ENCODE data around the gene C22orf23.
A peak's percentile ranks its signal among the peaks of the same experiment; 100 is the strongest.

The C22orf23 gene

DNA sequence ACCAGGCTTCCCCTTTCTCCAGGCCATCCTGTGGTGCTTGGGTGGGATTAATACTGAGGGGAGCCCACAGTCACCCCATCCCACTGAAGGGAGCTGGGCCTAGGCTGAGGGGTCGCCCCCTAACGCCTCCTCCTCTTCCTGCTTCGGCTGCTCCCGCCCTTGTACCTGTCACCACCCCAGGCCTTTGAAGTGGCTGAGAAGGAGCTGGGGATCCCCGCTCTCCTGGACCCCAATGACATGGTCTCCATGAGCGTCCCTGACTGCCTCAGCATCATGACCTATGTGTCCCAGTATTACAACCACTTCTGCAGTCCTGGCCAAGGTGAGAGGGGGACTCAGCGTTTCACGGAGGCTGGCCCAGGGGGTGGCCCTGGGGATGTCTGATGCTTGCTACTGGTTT lies 41.2 kb downstream of the C22orf23 start:
- TF ChIP-seq ZNF274 (IDR thresholded peaks at IDR 0.05; ENCODE audit: low read depth, low read length) (no peak), SUZ12 (IDR thresholded peaks at IDR 0.05; ENCODE audit: extremely low read depth, insufficient read depth, insufficient read length) (no peak), YY1 (IDR thresholded peaks at IDR 0.05; ENCODE audit: insufficient read depth, insufficient read length) (no peak)
- peaks cover 49% of the 10 kb centered on the region for H3K36me3 ChIP-seq (ENCODE audit: insufficient read depth, insufficient read length, low read length)
- no peak for DNase-seq (ENCODE audit: low read depth, low spot score)
- H3K27me3 ChIP-seq (ENCODE audit: insufficient read depth, insufficient read length), result no peaks in the 10 kb centered on the region
- H3K4me3 ChIP-seq (ENCODE audit: insufficient read length, low read depth), result no peak overlapping the region
- no peaks in the 10 kb centered on the region for H3K9me3 ChIP-seq (ENCODE audit: insufficient read depth, low read length)
- no peak overlapping the region for H3K9ac ChIP-seq (ENCODE audit: insufficient read length, low read depth)
- H3K4me1 ChIP-seq (ENCODE audit: insufficient read depth, insufficient read length), result peaks cover 18% of the 10 kb centered on the region

GRCh38 chr22:37911697-37912096 lies 41.7 kb downstream of the C22orf23 start:
- Histone ChIP-seq H3K4me3 (ENCODE audit: insufficient read length, low read depth) (no peak overlapping the region), H3K27me3 (ENCODE audit: insufficient read depth, insufficient read length) (no peaks in the 10 kb centered on the region), H3K4me1 (ENCODE audit: insufficient read depth, insufficient read length) (peaks cover 18% of the 10 kb centered on the region), H3K9ac (ENCODE audit: insufficient read length, low read depth) (no peak overlapping the region), H3K36me3 (ENCODE audit: insufficient read depth, insufficient read length, low read length) (peaks cover 50% of the 10 kb centered on the region), H3K9me3 (ENCODE audit: insufficient read depth, low read length) (no peaks in the 10 kb centered on the region)
- TF ChIP-seq YY1 (IDR thresholded peaks at IDR 0.05; ENCODE audit: insufficient read depth, insufficient read length) (no peak), SUZ12 (IDR thresholded peaks at IDR 0.05; ENCODE audit: extremely low read depth, insufficient read depth, insufficient read length) (no peak), ZNF274 (IDR thresholded peaks at IDR 0.05; ENCODE audit: low read depth, low read length) (no peak)
- no peak for DNase-seq (ENCODE audit: low read depth, low spot score)

GRCh38 chr22:37910890-37911672 lies 42.3 kb downstream of the C22orf23 start:
- Histone ChIP-seq H3K9ac (ENCODE audit: insufficient read length, low read depth) (peak overlapping the region; percentile 50), H3K27me3 (ENCODE audit: insufficient read depth, insufficient read length) (no peaks in the 10 kb centered on the region), H3K9me3 (ENCODE audit: insufficient read depth, low read length) (no peaks in the 10 kb centered on the region), H3K36me3 (ENCODE audit: insufficient read depth, insufficient read length, low read length) (peaks cover 44% of the 10 kb centered on the region), H3K4me3 (ENCODE audit: insufficient read length, low read depth) (no peak overlapping the region), H3K4me1 (ENCODE audit: insufficient read depth, insufficient read length) (peaks cover 18% of the 10 kb centered on the region)
- no peak for DNase-seq (ENCODE audit: low read depth, low spot score)
- TF ChIP-seq ZNF274 (IDR thresholded peaks at IDR 0.05; ENCODE audit: low read depth, low read length) (no peak), SUZ12 (IDR thresholded peaks at IDR 0.05; ENCODE audit: extremely low read depth, insufficient read depth, insufficient read length) (no peak), YY1 (IDR thresholded peaks at IDR 0.05; ENCODE audit: insufficient read depth, insufficient read length) (no peak)

DNA sequence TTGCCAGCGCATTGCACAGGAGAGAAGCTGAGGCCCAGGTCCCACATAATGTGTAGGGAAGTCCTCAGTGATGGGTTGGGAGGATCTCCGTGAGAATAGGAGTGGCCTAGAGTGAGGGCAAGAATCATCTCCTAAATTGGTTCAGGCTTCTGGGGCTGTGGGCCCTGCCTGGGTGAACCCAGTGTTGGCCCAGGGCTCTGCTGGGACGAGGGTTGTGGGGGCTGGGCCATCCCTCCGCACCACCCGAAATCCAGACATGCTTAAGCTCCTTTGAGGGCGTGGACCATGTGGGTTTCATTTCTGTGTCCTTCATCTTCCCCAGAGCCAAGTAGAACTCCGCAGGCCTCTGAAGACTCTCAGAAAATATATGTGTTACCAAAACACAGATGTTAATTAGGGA lies 43.6 kb downstream of the C22orf23 start:
- Histone ChIP-seq H3K36me3 (ENCODE audit: insufficient read depth, insufficient read length, low read length) (peaks cover 31% of the 10 kb centered on the region), H3K4me1 (ENCODE audit: insufficient read depth, insufficient read length) (peaks cover 21% of the 10 kb centered on the region), H3K9me3 (ENCODE audit: insufficient read depth, low read length) (no peaks in the 10 kb centered on the region), H3K4me3 (ENCODE audit: insufficient read length, low read depth) (no peak overlapping the region), H3K27me3 (ENCODE audit: insufficient read depth, insufficient read length) (no peaks in the 10 kb centered on the region), H3K9ac (ENCODE audit: insufficient read length, low read depth) (no peak overlapping the region)
- no peak for DNase-seq (ENCODE audit: low read depth, low spot score)
- TF ChIP-seq ZNF274 (IDR thresholded peaks at IDR 0.05; ENCODE audit: low read depth, low read length), result no peak
- no peak for TF ChIP-seq SUZ12 (IDR thresholded peaks at IDR 0.05; ENCODE audit: extremely low read depth, insufficient read depth, insufficient read length)

DNA sequence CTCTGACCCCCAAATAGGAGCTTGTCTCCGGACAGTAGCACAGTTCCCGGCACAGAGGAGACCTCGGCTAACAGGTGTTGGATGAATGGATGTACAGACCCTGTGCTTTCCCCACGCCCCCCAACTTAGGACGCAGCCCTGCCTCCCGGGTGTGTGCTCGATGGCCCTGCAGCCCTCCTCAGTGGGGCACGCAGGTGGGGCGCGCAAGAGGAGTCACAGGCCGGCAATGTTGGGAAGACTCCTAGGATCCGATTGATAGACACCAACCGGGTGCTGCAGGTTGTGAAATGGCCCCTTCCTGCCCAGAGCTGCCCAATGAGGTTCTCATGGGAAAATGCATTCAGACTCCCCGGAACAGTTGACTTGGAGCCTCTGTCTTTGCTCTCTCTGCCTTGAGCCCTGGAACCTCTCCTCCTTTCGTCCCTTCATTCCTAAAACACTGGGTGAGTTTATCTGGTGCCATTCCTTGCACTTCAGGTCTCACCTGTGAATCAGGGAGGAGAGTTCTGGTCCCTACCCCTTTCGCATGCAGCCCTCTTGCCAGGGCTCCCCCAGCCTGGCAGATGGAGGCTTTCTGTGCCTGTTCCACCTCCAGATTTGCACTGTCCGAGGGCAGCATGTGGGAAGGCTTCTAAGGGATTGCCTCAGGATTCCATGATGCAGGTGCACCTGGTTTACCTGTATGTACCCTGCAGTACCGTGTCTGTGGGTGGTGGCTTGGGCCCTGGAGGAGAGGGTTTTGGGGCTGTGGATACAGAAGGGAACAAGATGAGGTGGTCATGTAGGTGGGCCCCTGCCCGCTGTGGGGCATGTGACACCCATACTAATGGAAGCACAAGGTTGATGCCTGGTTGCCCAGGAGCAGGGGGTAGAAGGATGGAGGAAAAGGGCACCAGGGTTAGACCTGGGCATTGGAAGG lies 46.1 kb downstream of the C22orf23 start:
- H3K9ac ChIP-seq (ENCODE audit: insufficient read length, low read depth), result peak overlapping the region; percentile 81
- peaks cover 17% of the 10 kb centered on the region for H3K36me3 ChIP-seq (ENCODE audit: insufficient read depth, insufficient read length, low read length)
- H3K9me3 ChIP-seq (ENCODE audit: insufficient read depth, low read length), result no peaks in the 10 kb centered on the region
- no peaks in the 10 kb centered on the region for H3K27me3 ChIP-seq (ENCODE audit: insufficient read depth, insufficient read length)
- H3K4me3 ChIP-seq (ENCODE audit: insufficient read length, low read depth), result peak overlapping the region; percentile 53
- TF ChIP-seq SUZ12 (IDR thresholded peaks at IDR 0.05; ENCODE audit: extremely low read depth, insufficient read depth, insufficient read length), result no peak
- no peak for TF ChIP-seq YY1 (IDR thresholded peaks at IDR 0.05; ENCODE audit: insufficient read depth, insufficient read length)
- TF ChIP-seq ZNF274 (IDR thresholded peaks at IDR 0.05; ENCODE audit: low read depth, low read length), result no peak
- peaks cover 23% of the 10 kb centered on the region for H3K4me1 ChIP-seq (ENCODE audit: insufficient read depth, insufficient read length)
- DNase-seq (ENCODE audit: low read depth, low spot score), result no peak

DNA sequence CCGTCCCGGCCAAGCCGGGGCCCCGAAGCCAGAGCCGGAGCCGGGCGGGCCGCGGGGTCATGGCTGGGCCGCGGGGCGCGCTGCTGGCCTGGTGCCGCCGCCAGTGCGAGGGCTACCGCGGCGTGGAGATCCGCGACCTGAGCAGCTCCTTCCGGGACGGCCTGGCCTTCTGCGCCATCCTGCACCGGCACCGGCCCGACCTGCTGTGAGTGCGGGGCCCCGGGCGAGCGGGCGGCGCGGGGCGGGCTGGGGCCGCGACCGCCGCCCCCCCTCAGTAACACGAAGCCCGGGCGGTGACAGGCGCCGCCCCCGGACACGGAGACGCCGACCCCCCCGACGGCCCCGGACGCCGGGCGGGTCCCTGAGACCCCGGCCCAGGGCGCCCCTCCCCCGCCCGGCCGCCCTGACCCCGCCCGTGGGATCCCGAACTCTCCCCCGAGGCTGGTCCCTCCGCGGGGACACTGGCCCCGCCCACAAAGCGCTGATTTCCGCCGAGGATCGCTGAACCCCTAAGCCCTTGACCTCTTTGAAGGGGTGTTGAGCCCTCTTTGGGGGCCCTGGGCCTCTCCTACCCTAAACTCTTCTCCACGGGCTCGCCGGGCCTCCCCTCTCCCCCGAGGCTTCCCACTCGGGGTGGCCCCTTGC lies 46.9 kb downstream of the C22orf23 start:
- no peaks in the 10 kb centered on the region for H3K27me3 ChIP-seq (ENCODE audit: insufficient read depth, insufficient read length)
- H3K9ac ChIP-seq (ENCODE audit: insufficient read length, low read depth), result peak overlapping the region; percentile 88
- H3K4me1 ChIP-seq (ENCODE audit: insufficient read depth, insufficient read length), result peaks cover 16% of the 10 kb centered on the region
- TF ChIP-seq YY1 (IDR thresholded peaks at IDR 0.05; ENCODE audit: insufficient read depth, insufficient read length), result no peak
- no peak for TF ChIP-seq SUZ12 (IDR thresholded peaks at IDR 0.05; ENCODE audit: extremely low read depth, insufficient read depth, insufficient read length)
- TF ChIP-seq ZNF274 (IDR thresholded peaks at IDR 0.05; ENCODE audit: low read depth, low read length), result no peak
- peak overlapping the region; percentile 66 for H3K4me3 ChIP-seq (ENCODE audit: insufficient read length, low read depth)
- no peaks in the 10 kb centered on the region for H3K9me3 ChIP-seq (ENCODE audit: insufficient read depth, low read length)
- no peak for DNase-seq (ENCODE audit: low read depth, low spot score)
- H3K36me3 ChIP-seq (ENCODE audit: insufficient read depth, insufficient read length, low read length), result peaks cover 12% of the 10 kb centered on the region
